ENCODE results near the gene SLIT3.

The SLIT3 gene

DNA sequence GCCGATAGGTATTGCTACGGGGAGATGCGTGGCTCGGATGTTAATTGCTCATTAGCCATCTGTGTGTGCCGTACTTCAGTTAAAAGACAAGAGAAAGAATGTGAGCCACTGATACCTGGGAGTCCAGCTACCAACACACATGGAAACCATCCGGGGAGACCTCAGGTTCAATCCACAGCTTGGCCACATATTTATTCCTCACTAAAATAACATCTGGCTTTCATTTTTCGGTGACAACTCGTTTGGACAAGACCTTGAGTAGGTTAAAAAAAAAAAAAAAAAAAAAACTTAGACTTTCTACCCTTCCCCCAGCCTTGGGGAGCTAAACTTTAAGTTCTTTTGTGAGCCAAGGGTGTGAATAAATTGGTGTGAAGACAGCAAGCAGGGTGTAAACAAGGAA, 84.1 kb downstream of the SLIT3 start:
- CTCF ChIA-PET = interaction anchor here (0.6 to 0.7 kb wide), 2 partner anchors 40 to 43 kb away, joined by 3 read pairs; no protein-coding TSS in a partner anchor
- POLR2A ChIA-PET = interaction anchor here (0.6 to 0.7 kb wide), 2 partner anchors 24 to 134 kb away, joined by 3 to 5 read pairs; no protein-coding TSS in a partner anchor
- no peaks in the 10 kb centered on the region for H3K36me3 ChIP-seq (ENCODE audit: control insufficient read depth in 2 of 2, insufficient read depth in 1 of 2, low read length in 2 of 2)

More for the DNA sequence above, 84.1 kb downstream of the SLIT3 start:
- TF ChIP-seq AEBP2 (tag by site-specific recombination; IDR thresholded peaks at IDR 0.05; ENCODE audit: borderline replicate concordance) (no peak), FEZF1 (tag by site-specific recombination; IDR thresholded peaks at IDR 0.05) (no peak), ZNF423 (tag by site-specific recombination; IDR thresholded peaks at IDR 0.05) (no peak), ZNF341 (tag by site-specific recombination; IDR thresholded peaks at IDR 0.05; ENCODE audit: low read depth) (no peak), ZNF302 (tag by site-specific recombination; IDR thresholded peaks at IDR 0.05; ENCODE audit: low read depth) (no peak), TRIM28 (IDR thresholded peaks at IDR 0.05; ENCODE audit: borderline replicate concordance, low read length) (no peak), YY1 (tag by site-specific recombination; IDR thresholded peaks at IDR 0.05) (no peak), GLIS1 (tag by site-specific recombination; IDR thresholded peaks at IDR 0.05) (no peak), ZNF768 (tag by site-specific recombination; IDR thresholded peaks at IDR 0.05) (no peak), ZNF518A (tag by site-specific recombination; conservative IDR thresholded peaks at IDR 0.05; ENCODE audit: low read depth) (no peak), ZNF654 (tag by site-specific recombination; IDR thresholded peaks at IDR 0.05; ENCODE audit: low read depth) (no peak), ZNF624 (tag by site-specific recombination; IDR thresholded peaks at IDR 0.05) (no peak), ZBTB21 (tag by site-specific recombination; IDR thresholded peaks at IDR 0.05) (no peak), KLF16 (tag by site-specific recombination; IDR thresholded peaks at IDR 0.05) (no peak), ZNF561 (tag by site-specific recombination; IDR thresholded peaks at IDR 0.05; ENCODE audit: borderline replicate concordance) (no peak), HOXA7 (CRISPR knock-in tag; IDR thresholded peaks at IDR 0.05; ENCODE audit: borderline replicate concordance) (no peak), ZNF391 (tag by site-specific recombination; IDR thresholded peaks at IDR 0.05; ENCODE audit: borderline replicate concordance, low read depth) (no peak)
- TF ChIP-seq, protein P1, sequence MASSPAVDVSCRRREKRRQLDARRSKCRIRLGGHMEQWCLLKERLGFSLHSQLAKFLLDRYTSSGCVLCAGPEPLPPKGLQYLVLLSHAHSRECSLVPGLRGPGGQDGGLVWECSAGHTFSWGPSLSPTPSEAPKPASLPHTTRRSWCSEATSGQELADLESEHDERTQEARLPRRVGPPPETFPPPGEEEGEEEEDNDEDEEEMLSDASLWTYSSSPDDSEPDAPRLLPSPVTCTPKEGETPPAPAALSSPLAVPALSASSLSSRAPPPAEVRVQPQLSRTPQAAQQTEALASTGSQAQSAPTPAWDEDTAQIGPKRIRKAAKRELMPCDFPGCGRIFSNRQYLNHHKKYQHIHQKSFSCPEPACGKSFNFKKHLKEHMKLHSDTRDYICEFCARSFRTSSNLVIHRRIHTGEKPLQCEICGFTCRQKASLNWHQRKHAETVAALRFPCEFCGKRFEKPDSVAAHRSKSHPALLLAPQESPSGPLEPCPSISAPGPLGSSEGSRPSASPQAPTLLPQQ (tag by site-specific recombination; IDR thresholded peaks at IDR 0.05) = no peak
- TF ChIP-seq, protein P2, sequence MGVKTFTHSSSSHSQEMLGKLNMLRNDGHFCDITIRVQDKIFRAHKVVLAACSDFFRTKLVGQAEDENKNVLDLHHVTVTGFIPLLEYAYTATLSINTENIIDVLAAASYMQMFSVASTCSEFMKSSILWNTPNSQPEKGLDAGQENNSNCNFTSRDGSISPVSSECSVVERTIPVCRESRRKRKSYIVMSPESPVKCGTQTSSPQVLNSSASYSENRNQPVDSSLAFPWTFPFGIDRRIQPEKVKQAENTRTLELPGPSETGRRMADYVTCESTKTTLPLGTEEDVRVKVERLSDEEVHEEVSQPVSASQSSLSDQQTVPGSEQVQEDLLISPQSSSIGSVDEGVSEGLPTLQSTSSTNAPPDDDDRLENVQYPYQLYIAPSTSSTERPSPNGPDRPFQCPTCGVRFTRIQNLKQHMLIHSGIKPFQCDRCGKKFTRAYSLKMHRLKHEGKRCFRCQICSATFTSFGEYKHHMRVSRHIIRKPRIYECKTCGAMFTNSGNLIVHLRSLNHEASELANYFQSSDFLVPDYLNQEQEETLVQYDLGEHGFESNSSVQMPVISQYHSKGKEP (tag by site-specific recombination; IDR thresholded peaks at IDR 0.05) = no peak
- peaks cover 21% of the 10 kb centered on the region for H3K4me1 ChIP-seq (ENCODE audit: control insufficient read depth, insufficient read depth, low read length)
- no peaks in the 10 kb centered on the region for H3K9me3 ChIP-seq (ENCODE audit: control insufficient read depth, insufficient read depth, low read depth, low read length)
- no peak overlapping the region for H3K27ac ChIP-seq (ENCODE audit: extremely low read depth, low read depth, low read length)
- H3K4me3 ChIP-seq (ENCODE audit: low read depth, low read length) = no peak overlapping the region
